IPS-20b (cell line): ENCODE results near the gene CEL.
"Not testable (repeated sequence)": the region's sequence is repeated elsewhere in the genome, so short reads cannot be mapped to it uniquely, and the experiment has no call there.

Source experiments
- H3K27ac ChIP-seq: one replicate; pipeline ENCODE4 v1.5.1; 2013; ENCODE audit warnings: low read length
- H3K27me3 ChIP-seq: 2 replicates; pipeline ENCODE4 v1.6.1; 2013; ENCODE audit warnings: mild to moderate bottlenecking, low read length, inconsistent platforms; ENCODE audit not compliant: insufficient read depth
- H3K36me3 ChIP-seq: 2 replicates; pipeline ENCODE4 v1.6.1; 2013; ENCODE audit warnings: low read depth, mild to moderate bottlenecking, inconsistent platforms, low read length, moderate library complexity; ENCODE audit not compliant: insufficient read depth
- H3K4me1 ChIP-seq: 2 replicates; pipeline ENCODE4 v1.6.1; 2013; ENCODE audit warnings: mild to moderate bottlenecking, control low read depth, inconsistent platforms, low read length, moderate library complexity; ENCODE audit not compliant: insufficient read depth
- H3K4me3 ChIP-seq: 2 replicates; pipeline ENCODE4 v1.5.1; 2013; ENCODE audit warnings: mild to moderate bottlenecking, low read length, inconsistent platforms
- H3K9ac ChIP-seq: 2 replicates; pipeline ENCODE4 v1.6.1; 2013; ENCODE audit warnings: low read depth, mild to moderate bottlenecking, inconsistent platforms, low read length, moderate library complexity
- H3K9me3 ChIP-seq: 2 replicates; pipeline ENCODE4 v1.6.1; 2013; ENCODE audit warnings: mild to moderate bottlenecking, low read depth, low read length, inconsistent platforms; ENCODE audit not compliant: insufficient read depth

Gene CEL

DNA sequence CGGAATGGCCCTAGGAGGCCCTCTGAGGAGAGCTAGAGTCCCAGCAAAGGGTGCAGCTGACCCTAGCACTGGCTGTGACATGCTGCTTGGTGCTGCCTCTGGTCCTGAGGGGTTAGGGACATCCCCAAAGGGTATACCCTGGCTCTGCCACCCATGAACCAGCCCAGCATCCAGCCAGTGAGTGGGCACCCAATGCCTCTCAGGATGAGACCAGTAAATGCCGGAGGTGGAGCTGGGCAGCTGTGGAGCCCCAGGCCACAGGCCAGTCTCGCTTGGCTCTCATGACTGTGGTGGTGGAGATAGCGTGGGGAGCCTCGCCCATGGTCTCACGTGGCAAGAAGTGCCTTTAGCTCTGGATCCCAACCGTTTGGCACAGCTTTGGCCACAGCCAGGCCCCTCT lies 3.7 kb upstream of the CEL start:
- Histone ChIP-seq H3K4me3 (no peak overlapping the region), H3K27me3 (no peaks in the 10 kb centered on the region), H3K9me3 (no peaks in the 10 kb centered on the region), H3K36me3 (peaks cover 53% of the 10 kb centered on the region), H3K9ac (no peak overlapping the region), H3K27ac (no peak overlapping the region), H3K4me1 (peaks cover 11% of the 10 kb centered on the region)

DNA sequence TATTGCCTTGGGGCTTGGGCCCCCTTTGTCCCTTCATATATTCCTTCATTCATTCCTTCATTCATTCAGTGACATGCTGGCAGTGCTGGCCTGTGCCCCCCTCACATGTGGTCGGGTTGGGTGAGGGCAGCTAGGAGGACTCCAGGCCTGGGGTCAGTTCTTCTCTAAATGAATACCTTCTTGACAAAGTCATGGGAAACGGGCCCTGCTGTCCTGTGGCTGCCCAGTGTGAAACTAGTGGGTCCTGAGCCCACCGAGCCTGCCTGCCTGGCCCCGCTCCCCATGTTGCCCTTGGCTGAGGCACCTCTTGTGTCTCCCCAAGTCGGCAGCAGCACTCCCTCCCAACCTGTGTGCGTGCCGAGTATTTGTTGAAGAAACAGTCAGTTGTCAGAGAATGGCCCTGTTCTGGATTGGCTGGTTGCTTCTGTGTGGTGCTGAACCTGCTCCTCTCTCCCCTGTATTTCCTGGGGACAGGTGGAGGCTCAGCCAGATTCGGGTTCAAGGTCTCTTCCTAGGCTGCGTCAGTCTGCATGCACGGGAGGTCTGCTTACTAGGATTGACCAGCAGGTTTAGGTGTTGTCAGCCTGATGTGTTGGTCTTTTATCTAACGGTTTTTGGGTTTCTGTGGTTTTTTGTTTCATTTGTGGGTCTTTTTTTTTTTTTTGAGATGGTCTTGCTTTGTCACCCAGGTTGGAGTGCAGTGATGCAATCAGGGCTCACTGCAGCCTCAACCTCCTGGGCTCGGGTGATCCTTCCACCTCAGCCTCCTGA lies 3.0 kb upstream of the CEL start:
- Histone ChIP-seq H3K4me1 (peaks cover 11% of the 10 kb centered on the region), H3K36me3 (peaks cover 46% of the 10 kb centered on the region), H3K27ac (no peak overlapping the region), H3K27me3 (no peaks in the 10 kb centered on the region), H3K9ac (no peak overlapping the region), H3K9me3 (no peaks in the 10 kb centered on the region), H3K4me3 (no peak overlapping the region)

DNA sequence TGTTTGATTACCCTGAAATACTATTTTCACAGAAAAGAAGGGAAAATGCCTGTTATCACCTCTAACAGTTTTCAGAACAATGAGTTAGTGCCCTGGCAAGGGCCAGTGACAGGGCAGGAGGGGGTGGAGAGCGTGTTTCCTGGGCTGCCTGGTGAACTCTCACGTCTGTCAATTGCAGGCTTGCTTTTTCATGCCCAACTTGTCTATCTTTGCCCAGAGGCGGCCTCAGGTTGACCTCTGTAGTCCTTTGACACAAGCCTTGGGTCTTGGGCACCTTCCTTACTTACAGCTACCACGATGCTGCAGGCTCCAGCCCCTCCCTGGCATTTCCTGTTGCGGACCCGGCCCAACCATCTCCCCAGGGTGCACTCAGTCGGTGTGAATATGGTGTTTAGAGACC lies 2.2 kb upstream of the CEL start:
- H3K27me3 ChIP-seq: no peaks in the 10 kb centered on the region
- H3K27ac ChIP-seq: no peak overlapping the region
- H3K36me3 ChIP-seq: peaks cover 37% of the 10 kb centered on the region
- H3K9me3 ChIP-seq: no peaks in the 10 kb centered on the region
- no peak overlapping the region for H3K9ac ChIP-seq
- no peak overlapping the region for H3K4me3 ChIP-seq
- H3K4me1 ChIP-seq: peaks cover 11% of the 10 kb centered on the region

DNA sequence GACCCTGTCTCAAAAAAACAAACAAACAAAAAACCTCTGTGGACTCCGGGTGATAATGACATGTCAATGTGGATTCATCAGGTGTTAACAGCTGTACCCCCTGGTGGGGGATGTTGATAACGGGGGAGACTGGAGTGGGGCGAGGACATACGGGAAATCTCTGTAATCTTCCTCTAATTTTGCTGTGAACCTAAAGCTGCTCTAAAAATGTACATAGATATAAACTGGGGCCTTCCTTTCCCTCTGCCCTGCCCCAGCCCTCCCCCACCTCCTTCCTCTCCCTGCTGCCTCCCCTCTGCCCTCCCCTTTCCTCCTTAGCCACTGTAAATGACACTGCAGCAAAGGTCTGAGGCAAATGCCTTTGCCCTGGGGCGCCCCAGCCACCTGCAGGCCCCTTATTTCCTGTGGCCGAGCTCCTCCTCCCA lies 1.4 kb upstream of the CEL start:
- Histone ChIP-seq H3K9me3 (no peaks in the 10 kb centered on the region), H3K27me3 (no peaks in the 10 kb centered on the region), H3K4me3 (no peak overlapping the region), H3K36me3 (peaks cover 29% of the 10 kb centered on the region), H3K27ac (no peak overlapping the region), H3K4me1 (peaks cover 11% of the 10 kb centered on the region), H3K9ac (no peak overlapping the region)

DNA sequence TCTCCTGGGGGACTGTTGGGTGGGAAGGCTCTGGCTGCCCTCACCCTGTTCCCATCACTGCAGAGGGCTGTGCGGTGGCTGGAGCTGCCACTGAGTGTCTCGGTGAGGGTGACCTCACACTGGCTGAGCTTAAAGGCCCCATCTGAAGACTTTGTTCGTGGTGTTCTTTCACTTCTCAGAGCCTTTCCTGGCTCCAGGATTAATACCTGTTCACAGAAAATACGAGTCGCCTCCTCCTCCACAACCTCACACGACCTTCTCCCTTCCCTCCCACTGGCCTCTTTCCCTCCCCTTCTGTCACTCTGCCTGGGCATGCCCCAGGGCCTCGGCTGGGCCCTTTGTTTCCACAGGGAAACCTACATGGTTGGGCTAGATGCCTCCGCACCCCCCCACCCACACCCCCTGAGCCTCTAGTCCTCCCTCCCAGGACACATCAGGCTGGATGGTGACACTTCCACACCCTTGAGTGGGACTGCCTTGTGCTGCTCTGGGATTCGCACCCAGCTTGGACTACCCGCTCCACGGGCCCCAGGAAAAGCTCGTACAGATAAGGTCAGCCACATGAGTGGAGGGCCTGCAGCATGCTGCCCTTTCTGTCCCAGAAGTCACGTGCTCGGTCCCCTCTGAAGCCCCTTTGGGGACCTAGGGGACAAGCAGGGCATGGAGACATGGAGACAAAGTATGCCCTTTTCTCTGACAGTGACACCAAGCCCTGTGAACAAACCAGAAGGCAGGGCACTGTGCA lies 590 bp upstream of the CEL start:
- H3K27me3 ChIP-seq, H3K9me3 ChIP-seq, H3K9ac ChIP-seq, H3K27ac ChIP-seq, H3K4me3 ChIP-seq: not testable (repeated sequence)
- Histone ChIP-seq H3K4me1 (peaks cover 11% of the 10 kb centered on the region), H3K36me3 (peaks cover 21% of the 10 kb centered on the region)

DNA sequence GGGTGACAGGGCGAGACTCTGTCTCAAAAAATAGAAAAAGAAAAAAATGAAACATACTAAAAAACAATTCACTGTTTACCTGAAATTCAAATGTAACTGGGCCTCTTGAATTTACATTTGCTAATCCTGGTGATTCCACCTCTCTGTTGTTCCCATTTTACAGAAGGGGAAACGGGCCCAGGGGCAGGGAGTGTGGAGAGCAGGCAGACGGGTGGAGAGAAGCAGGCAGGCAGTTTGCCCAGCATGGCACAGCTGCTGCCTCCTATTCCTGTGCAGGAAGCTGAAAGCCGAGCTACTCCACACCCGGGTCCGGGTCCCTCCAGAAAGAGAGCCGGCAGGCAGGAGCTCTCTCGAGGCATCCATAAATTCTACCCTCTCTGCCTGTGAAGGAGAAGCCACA lies 788 bp downstream of the CEL start:
- H3K27ac ChIP-seq, H3K4me3 ChIP-seq, H3K27me3 ChIP-seq, H3K9me3 ChIP-seq, H3K9ac ChIP-seq, H3K36me3 ChIP-seq: not testable (repeated sequence)
- peaks cover 11% of the 10 kb centered on the region for H3K4me1 ChIP-seq

DNA sequence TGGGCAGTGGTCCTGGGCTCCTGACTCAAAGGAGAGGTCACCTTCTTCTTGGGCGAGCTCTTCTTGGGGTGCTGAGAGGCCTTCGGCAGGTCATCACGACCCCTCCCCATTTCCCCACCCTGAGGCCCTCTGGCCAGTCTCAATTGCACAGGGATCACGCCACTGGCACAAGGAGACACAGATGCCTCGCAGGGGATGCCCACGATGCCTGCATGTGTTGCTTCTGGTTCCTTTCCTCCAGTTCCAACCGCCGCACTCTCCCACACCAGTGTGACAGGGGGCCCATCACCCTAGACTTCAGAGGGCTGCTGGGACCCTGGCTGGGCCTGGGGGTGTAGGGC lies 1.3 kb downstream of the CEL start:
- no peak overlapping the region for H3K4me3 ChIP-seq
- no peak overlapping the region for H3K27ac ChIP-seq
- no peak overlapping the region for H3K9ac ChIP-seq
- peaks cover 2% of the 10 kb centered on the region; the same call in 1 of the 2 replicates for H3K36me3 ChIP-seq
- H3K9me3 ChIP-seq: no peaks in the 10 kb centered on the region
- H3K27me3 ChIP-seq: no peaks in the 10 kb centered on the region
- H3K4me1 ChIP-seq: peaks cover 11% of the 10 kb centered on the region

DNA sequence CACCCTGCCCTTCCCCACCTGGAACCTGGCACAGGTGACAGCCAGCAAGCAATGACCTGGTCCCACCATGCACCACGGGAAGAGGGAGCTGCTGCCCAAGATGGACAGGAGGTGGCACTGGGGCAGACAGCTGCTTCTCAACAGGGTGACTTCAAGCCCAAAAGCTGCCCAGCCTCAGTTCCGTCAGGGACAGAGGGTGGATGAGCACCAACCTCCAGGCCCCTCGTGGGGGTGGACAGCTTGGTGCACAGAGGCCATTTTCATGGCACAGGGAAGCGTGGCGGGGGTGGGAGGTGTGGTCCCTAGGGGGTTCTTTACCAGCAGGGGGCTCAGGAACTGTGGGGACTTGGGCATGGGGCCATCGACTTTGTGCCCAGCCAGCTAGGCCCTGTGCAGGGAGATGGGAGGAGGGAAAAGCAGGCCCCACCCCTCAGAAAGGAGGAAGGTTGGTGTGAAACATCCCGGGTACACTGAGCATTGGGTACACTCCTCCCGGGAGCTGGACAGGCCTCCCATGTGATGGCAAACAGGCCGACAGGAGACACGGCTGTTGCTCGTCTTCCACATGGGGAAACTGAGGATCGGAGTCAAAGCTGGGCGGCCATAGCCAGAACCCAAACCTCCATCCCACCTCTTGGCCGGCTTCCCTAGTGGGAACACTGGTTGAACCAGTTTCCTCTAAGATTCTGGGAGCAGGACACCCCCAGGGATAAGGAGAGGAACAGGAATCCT lies 1.9 kb downstream of the CEL start:
- H3K9ac ChIP-seq: no peak overlapping the region
- H3K4me3 ChIP-seq: no peak overlapping the region

DNA sequence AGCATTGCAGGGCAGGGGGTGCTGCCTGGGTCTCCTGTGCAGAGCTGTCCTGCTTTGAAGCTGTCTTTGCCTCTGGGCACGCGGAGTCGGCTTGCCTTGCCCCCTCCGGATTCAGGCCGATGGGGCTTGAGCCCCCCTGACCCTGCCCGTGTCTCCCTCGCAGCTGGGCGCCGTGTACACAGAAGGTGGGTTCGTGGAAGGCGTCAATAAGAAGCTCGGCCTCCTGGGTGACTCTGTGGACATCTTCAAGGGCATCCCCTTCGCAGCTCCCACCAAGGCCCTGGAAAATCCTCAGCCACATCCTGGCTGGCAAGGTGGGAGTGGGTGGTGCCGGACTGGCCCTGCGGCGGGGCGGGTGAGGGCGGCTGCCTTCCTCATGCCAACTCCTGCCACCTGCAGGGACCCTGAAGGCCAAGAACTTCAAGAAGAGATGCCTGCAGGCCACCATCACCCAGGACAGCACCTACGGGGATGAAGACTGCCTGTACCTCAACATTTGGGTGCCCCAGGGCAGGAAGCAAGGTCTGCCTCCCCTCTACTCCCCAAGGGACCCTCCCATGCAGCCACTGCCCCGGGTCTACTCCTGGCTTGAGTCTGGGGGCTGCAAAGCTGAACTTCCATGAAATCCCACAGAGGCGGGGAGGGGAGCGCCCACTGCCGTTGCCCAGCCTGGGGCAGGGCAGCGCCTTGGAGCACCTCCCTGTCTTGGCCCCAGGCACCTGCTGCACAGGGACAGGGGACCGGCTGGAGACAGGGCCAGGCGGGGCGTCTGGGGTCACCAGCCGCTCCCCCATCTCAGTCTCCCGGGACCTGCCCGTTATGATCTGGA lies 2.7 kb downstream of the CEL start:
- no peaks in the 10 kb centered on the region for H3K27me3 ChIP-seq
- no peaks in the 10 kb centered on the region for H3K36me3 ChIP-seq
- H3K4me3 ChIP-seq: no peak overlapping the region
- peaks cover 9% of the 10 kb centered on the region for H3K4me1 ChIP-seq
- H3K27ac ChIP-seq: no peak overlapping the region
- no peaks in the 10 kb centered on the region for H3K9me3 ChIP-seq
- no peak overlapping the region for H3K9ac ChIP-seq

More for the DNA sequence above, 1.9 kb downstream of the CEL start:
- H3K9me3 ChIP-seq: no peaks in the 10 kb centered on the region
- peaks cover 11% of the 10 kb centered on the region for H3K4me1 ChIP-seq
- no peaks in the 10 kb centered on the region for H3K36me3 ChIP-seq
- no peak overlapping the region for H3K27ac ChIP-seq
- H3K27me3 ChIP-seq: no peaks in the 10 kb centered on the region

DNA sequence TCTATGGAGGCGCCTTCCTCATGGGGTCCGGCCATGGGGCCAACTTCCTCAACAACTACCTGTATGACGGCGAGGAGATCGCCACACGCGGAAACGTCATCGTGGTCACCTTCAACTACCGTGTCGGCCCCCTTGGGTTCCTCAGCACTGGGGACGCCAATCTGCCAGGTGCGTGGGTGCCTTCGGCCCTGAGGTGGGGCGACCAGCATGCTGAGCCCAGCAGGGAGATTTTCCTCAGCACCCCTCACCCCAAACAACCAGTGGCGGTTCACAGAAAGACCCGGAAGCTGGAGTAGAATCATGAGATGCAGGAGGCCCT lies 3.2 kb downstream of the CEL start:
- Histone ChIP-seq H3K27me3 (no peaks in the 10 kb centered on the region), H3K4me3 (no peak overlapping the region), H3K9ac (no peak overlapping the region), H3K36me3 (no peaks in the 10 kb centered on the region), H3K27ac (no peak overlapping the region), H3K9me3 (no peaks in the 10 kb centered on the region), H3K4me1 (peaks cover 4% of the 10 kb centered on the region)

DNA sequence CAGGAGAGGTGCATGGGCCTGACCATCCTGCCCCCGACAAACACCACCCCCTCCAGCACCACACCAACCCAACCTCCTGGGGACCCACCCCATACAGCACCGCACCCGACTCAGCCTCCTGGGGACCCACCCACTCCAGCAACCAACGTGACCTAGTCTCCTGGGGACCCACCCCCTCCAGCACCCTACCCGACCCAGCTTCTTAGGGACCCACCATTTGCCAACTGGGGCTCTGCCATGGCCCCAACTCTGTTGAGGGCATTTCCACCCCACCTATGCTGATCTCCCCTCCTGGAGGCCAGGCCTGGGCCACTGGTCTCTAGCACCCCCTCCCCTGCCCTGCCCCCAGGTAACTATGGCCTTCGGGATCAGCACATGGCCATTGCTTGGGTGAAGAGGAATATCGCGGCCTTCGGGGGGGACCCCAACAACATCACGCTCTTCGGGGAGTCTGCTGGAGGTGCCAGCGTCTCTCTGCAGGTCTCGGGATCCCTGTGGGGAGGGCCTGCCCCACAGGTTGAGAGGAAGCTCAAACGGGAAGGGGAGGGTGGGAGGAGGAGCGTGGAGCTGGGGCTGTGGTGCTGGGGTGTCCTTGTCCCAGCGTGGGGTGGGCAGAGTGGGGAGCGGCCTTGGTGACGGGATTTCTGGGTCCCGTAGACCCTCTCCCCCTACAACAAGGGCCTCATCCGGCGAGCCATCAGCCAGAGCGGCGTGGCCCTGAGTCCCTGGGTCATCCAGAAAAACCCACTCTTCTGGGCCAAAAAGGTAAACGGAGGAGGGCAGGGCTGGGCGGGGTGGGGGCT lies 4.6 kb downstream of the CEL start:
- Histone ChIP-seq H3K9me3 (no peaks in the 10 kb centered on the region), H3K27ac (no peak overlapping the region), H3K9ac (no peak overlapping the region), H3K4me3 (no peak overlapping the region), H3K4me1 (no peaks in the 10 kb centered on the region; the same call in none of the 2 replicates), H3K36me3 (no peaks in the 10 kb centered on the region), H3K27me3 (no peaks in the 10 kb centered on the region)
